ENCODE results near the gene FGD3.
A peak's percentile ranks its signal among the peaks of the same experiment; 100 is the strongest.

FGD3 gene

DNA sequence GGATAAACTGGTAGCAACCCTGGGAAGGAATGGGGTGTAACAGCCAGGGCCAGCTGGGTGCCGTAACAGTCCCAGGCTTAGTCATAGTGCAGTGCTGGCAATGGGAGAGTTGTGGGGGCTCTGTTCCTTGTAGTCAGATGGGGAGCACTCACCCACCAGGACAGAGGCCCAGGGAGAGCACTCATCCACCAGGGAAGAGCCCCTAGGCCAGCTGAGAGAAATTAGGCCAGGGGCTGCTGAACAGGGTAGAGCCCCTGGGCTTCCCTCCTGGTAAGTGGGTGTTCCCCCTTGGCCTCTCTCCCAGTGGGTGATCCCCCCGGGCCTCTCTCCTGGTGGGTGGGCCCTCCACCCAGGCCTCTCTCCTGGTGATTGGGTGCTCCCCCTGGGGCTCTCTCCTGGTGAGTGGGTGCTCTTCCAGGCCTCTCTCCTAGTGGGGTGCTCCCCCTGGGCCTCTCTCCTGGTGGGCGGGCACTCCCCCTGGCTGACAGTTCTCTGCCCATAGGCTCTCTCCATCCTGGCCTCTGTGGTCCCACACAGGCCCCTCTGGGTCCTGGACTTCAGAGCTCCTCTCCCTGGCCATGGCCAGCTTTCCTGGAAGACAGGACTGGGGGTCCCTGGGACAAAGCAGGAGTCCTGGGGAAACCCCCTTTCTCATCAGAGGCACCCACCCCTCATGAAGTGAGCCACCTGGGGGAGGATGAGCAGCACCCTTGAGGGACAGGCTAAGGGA, 13.4 kb downstream of the FGD3 start:
- ATAC-seq = no peak

DNA sequence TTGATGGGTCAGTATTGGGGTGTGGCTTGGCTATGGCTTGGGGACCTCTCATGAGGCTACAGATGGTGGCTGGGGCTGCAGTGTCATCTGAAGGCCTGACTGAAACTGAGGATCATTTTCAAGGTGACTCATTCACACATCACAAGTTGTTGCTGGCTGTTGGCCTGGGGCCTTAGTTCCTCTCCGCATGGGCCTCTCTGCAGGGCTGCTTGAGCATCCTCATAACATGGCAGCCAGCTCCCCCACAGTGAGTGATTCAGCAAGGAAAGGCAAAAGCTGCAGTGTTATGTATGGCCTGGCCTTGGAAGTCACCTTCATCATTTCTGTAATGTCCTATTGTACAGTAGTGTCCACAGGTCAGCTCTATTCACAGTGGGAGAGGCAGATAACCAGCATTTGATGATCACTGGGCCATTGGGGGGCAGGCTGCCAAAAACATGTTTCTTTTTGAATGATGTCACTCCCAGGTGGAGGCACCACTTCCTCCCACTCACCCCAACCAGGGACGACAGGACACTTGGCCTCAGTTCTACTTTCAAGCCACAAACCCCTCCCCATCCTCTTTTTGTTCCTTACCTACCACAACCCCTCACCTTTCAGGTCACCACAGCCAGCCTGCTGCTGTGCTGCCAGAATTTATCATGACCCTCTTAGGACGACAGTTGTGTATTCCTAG, 14.4 kb downstream of the FGD3 start:
- ATAC-seq = peak; percentile 39

DNA sequence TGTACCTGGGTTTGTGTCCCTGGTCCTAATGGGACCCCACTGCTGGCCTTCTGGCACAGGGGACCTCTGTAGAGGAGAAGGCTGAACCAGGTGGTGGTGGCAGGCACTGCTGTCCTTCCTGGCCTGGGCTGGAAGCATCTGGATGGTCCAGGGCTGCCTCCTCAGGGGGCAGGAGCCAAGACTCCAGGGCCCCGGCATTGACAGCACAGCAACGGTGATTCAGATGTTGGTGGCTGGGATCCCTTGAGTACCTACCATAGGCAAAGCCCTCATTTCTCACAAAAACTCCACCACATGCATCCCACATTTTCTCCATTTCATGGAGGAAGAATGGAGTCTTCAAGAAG, 15.0 kb downstream of the FGD3 start:
- ATAC-seq = no peak

DNA sequence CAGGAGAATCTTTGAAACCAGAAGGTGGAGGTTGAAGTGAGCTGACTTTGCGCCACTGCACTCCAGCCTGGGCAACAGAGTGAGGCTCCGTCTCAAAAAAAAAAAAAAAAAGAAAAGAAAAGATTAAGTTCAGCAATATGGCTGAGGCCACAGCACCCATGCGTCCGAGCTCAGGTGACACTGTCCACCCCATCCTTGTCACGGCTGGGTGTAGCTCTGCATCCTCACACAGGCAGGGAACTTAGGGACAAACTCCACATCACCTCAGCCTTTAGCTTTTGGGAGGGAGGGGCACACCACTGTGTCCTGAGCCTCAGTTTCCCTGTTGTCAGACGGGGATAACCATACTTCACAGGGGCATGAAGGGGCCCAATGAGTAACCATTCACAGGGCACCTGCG, 15.5 kb downstream of the FGD3 start:
- no peak for ATAC-seq

DNA sequence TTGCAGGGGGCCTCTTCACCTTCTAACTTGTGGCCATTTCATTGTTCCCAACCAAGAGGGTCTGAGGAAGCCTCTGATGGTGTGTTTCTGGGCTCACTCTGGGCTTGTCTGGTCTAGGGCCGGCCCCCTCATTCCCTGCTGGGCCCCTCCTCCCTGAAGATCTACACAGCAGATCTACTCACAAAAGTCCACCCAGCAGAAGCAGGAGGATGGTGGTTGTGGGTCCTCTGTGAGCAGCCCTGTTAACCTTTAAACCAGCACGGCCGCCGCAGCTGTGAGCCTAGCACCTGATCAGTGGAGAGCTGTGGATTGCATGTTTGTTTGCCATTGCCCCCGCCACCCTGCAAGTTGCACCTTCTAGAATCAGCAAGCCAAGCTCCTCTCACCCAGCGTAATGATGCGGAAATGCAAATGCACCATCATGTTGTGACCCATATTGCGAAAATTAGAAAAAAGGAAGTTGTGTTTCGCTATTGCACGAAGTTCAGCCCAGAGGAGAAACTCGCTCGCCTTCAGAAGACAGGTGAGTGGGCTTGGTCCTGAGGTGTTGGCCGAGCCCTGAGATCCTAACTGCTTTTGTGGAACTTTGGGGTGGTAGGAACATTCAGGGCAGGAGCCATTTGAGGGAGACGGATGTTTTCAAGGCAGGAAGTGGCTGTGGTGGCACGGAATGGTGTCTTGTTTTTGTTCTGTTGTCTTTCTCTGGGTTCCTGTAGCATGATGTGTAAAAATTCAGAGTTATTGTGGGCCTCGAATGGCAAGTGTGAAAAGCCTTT, 16.7 kb downstream of the FGD3 start:
- ATAC-seq = peak; percentile 57 to 61

DNA sequence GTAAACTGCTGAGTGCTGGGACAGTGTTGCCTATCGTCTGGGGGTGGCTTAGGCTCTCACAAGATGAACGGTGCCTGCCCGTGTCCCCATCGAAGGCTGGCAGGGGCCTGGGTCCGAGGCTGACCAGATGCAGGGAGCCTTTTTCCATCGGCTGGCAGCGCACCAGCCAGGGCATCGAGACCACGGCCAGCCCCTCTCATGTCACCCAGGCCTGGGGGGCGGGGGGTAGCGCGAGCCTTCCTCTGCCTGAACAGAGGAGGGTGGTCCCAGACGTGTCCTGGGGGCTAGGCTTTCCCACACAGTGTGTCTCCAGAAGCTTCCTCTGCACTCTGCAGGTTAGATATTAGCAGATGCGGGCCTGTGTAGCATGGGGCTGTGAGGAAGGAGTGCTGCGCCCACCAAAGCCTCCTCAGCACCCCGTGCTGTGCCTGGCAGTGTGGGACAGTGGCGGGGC, 17.3 kb downstream of the FGD3 start:
- ATAC-seq = peak; percentile 3 to 7

DNA sequence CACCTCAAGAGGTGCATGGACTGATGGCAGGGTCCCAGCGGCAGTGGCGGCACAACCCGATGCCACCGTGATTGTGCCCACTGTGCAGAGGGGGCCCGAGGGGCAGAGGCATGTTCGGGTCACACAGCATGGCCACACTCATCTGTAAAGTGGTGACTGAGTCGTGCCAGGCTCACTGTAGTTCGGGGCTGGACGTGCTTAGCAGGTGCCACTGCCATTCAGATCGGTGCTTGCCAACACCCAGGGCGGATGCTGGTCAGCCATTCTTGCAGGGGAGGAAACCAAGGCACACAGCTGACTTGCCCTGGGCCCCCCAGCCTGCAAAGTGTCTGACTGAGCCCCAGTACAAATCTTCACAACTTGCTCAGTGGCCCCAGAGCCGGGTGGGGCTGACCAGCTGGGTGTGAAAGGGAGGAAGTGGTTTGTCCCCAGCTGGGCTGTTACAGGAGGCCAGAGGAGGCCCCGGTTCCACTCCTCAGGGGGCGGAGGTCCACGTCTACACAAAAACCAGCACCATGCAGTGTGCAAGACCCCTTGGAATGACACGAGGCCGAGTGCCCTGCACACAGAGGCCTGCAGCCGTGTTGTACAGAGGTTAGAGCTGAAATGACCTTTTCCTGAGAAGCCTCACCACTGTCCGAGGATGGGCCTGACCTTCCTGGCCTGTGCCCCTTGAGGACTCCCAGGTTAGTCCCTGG, 17.9 kb downstream of the FGD3 start:
- peak; percentile 16 to 19 for ATAC-seq

DNA sequence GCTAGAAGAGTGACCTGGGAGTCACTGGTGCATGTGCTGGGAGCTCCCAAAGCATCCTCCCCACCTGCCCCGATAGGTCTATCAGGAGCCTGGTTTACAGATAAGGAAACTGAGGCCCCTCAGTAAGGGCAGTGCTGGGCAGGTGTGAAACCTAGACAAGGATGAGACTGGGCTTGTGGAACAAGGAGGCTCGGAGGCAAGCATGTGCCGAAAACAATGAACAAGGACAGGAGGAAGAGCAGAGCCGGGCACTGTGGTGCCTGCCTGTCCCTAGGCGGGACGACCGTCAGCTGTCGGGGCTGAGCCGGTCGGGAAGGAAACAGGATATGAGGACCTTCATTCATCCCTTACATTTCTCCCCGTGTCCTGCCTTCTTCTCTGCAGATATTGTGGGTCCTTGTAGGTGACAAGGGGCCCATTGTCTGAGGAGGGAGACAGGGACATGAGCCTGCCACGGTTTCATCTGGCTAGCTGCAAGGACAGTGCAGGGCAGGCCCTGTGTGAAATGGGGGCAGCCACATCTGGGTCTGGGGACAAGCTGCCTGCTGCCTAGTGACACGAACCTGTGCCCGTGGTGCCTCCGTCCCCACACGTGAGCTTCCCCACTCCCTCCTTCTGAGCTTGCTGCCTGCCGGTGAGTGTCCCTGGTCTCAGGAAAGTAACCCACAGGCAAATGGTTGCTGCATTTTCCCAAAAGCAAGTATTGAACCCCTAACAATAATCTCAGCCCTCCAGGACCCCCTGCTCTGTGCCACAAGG, 18.6 kb downstream of the FGD3 start:
- no peak for ATAC-seq

DNA sequence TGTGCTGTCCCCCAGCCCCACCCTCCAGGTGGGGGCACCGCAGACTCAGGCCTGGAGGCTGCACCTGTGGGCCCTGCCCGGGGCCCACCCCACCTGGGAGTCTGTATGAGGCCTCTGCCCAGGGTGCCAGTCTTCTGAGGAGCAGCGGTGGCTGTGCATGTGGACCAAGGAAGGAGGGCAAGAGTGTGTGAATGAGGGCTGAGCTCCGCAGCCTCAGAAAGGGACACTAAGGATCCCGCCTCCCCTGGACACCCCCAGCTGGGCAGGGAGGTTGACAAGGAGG, 19.1 kb downstream of the FGD3 start:
- no peak for ATAC-seq

DNA sequence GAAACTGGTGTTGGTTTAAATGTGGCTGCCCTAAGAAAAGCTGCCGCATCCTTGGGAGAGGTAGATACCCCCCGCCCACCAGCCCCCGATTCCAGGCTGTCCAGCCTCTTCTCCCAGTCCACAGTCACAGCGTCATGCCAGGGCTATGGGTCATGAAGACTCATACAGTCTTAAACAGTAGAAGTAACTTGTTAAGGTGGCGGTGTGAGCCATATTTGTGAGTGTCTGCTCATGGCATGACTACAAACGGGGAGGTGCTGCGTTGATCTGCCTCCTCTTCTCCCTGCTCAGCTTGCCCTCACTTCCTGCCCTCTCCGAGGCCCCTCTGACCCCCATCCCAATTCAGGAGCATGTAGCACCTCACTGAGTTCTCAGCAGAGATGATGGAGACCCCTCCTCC, 20.8 kb downstream of the FGD3 start:
- peak in 1 of 2 donors; percentile 15 for ATAC-seq

DNA sequence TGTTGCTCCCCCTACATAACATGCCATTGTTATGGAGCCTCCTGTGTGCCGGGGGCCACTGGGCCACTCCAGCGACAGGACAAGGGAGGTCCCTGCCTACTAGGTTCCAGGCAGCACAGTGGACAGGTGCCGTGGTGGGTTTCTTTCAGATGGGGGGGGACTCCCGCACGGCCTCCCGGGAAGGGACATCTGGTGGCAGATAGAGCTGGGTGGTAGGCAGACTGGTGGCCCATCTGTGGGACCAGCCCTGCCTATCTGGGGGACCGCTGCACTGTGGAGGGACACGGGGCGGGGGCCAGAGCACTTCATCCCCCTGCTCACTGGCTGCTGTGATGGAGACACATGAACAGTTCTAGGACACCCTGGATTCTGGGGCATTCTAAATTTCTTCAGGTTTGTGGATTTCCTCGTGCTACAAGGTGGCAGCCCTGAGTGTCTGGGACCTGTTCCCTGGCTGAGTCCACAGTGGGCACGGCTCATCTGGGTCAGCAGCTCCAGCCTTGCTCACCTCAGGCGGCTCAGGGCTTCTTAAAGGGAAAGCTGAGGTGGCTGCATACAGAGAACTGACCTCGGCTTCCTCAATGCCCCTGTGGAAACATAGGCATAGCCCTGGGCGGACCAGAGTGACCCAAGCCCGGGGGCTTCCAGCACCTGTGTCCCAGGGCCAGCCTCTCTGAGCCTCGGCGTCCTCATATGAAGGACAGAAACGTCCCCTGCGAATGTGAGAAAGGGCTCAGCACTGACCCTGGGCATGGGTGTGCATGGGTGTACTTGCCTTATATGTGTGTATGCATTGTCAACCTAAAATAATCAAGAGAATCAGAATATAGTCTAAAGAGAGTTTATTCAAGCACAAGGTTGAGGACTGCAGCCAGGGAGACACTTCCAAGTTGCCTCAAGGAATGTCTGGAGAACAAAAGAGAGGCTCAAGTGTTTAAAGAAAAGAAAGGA, 22.5 kb downstream of the FGD3 start:
- ATAC-seq = no peak

DNA sequence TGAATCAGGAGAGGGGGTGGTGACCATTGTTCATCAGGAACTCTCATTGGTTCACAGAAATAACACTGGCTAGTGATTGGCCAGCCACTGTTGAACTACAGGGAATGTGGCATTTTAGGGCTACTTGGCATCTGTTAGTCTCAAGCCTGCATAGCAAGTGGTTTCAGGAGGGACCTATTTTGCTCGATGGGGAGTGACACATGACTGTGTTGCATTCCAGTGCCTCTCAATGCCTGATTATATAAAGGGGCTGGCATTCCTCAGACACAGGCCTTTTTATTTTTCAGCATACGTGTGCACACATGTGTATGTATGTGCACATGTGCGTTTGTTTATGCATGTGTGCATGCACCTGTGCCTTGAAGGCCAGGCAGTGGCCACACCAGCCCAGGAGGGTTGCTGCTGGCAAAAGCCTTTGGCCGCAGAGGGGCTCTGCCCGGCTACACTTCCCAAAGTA, 23.2 kb downstream of the FGD3 start:
- ATAC-seq = peak in 1 of 2 donors; percentile 36

DNA sequence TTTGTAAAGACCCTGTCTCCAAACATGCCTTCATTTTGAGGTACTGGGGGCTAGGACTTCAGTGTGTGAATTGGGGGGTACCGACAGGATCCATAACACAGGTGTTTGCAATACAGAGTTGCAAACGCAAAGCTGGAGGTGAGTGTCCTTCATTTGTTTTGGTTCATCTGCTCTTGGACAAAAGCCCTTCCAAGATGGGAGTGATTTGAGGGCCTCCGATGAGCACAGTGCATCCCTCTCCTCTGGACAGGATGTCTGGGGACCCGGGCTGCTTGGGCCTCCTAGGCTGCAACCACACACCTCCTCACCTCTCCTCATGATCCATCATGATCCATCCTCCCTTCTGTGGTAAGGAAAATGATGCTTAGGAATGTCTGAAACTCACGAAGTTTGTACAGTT, 23.8 kb downstream of the FGD3 start:
- no peak for ATAC-seq

DNA sequence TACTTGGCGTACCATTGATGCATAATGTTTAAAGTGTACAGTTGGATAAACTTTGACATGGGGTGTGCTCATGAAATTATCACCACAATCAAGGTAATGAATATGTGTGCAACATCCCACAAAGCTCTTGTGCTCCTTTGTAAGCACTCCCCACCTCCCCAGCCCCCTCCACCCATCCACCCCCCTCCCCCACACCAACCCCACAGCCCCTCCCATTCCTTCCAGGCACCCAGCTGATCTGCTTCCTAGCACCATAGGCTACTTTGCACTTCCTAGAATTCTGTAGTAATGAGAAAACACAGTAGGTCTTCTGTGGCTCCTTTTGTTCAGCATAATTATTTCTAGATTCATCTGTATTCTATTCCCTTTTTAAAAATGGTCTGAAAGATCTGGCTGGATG, 24.5 kb downstream of the FGD3 start:
- no peak for ATAC-seq

DNA sequence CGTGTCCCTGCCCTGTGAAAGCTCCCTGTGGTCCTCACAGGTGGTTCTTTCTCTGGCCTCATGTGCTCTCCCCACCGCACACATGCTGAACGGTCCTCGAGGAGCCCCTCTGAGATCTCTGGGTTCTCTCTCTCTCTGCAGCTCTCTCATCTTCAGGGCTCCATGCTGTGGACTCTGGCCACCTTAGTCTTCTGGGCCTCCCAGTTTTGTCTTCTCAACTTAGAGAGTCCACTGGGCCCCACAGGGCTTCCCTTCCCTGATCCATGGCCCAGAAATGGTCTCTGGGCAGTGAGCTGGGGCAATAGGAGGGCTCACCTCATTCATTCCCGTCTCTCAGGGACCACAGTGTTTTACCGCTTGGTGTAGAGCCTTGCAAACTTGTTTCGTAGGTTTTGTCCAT, 26.4 kb downstream of the FGD3 start:
- ATAC-seq = no peak

DNA sequence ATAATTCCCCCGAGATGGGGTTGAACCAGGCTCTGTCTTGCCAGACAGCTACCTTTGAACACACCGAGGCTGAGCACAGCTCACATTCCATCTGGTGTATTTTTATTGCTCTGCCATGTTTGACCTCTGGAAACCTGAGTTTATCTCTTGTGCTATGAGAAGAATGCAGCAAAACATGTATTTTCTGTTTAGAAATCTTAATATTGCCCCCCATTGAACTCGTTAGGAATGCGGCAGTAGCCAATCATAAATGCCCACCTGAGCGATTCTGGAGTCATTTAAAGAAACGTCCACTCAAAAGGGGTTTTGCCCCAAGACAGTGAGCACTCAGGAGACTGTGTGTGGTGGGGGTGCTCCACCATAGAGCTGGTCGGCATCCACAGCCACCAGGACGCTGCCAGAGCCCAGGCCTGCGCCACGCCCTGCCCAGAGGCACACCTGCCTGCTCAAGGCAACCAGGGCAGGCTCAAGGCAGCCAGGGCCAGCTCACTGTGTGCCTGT, 26.9 kb downstream of the FGD3 start:
- no peak for ATAC-seq

DNA sequence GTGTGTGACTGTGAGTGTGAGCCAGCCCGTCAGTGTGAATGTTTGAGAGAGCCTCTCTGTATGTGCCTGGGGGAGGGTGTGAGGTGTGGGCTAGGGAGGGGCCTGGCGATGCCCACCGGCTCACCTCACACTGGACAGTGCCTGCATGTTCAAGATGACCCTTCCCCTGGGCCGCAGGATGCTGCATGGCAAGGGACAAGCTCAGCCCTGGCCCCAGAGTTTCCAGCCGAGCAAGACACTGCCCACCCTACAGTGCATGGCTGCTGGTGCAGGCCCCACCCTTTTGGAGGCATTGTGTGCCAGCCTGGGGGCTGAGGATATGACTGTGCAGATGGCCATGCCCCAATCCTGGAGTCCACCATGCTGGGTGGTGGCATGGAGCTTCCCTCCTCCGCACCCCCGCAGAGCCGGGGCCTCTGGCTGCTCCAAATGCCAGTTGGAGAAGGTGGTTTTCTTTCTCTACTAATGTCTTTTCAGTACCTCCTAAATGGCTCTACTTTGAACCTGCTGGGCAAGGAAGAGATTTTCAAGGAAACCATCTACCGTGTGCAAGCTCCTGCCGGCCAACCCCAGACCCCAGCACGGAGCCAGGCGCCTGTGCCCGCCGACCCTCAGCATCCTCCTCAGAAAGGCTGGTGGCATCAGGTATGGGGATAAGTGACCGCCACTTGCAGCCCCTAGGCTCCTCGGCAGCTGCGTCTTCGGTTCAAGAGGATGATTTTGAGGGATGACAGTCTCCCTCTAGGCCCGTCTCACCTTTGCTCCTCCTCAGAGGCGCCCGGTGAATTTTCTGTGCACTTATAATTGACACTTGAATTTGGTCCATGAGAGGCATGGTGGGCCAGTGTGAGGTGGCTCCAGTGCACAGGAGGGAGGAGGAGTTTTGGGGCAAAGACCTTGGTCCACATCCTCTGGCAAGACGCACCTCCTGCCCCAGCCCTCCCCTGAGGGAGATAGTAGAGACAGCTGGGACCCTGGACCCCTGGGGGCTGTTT, 27.7 kb downstream of the FGD3 start:
- ATAC-seq = no peak

DNA sequence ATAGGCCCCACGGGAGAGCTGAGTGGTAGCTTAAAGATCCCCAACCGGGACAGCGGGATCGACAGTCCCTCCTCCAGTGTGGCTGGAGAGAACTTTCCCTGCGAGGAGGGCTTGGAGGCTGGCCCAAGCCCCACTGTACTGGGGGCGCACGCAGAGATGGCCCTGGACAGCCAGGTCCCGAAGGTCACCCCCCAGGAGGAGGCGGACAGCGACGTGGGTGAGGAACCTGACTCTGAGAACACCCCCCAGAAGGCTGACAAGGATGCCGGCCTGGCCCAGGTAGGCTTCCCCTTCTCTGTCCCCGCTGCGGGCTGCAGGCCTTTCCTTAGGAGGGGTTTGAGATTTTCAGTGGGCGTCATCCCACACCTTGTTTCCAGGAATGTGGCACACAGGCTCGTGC, 29.1 kb downstream of the FGD3 start:
- no peak for ATAC-seq

DNA sequence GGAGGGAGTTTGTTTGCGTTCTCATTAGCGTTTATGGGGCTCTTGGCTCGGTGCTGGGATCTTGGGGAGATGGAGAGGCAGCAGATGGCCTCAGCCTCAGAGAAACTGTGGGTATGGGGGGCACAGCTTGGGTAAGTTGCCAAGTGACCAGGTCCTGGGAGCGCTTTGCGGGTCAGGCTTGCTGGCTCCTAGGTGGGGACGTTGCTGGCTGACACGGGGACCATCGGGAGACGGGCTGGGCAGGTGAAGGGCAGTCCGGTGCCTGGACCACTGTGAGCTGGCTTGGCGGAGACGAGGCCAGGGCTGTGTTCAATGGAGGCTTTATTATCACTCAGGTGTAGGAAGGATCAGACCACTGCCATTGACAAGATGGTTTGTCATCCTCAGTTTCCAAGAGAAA, 30.0 kb downstream of the FGD3 start:
- ATAC-seq = no peak

DNA sequence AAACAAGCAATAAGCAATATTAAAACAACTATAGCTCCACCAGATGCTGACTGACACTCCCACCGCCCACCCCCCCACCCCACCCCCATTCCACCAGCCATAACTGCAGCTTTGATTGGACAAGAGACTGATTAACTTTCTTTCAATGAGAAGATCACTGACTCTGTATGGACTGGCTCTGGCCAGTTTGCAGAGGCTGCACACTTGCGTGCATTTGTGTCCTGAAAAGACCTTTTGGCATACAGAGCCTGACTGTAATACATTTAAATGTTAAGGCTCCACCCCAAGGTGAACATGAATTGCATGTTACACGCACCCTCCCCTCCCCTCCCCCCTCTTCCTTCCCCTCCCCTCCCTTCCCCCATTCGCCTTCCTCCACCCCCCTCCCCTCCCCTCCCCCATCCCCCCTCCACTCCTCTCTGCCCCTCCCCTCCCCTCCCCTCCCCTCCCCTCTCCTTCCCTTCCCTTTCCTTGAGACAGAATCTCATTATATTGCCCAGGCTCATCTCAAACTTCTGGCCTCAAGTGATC, 31.1 kb downstream of the FGD3 start:
- no peak for ATAC-seq
